Gastrocnemius medialis (tissue), 4 donors: ENCODE data around the gene OSBPL2. TPM values are rescaled to one million over a fixed set of nuclear protein-coding genes. Genes with fewer than 3 reads are reported as not detected.

Source experiments
- ATAC-seq, 2 donors: fragments of 150-250 bp; one replicate each; pipeline ENCODE4 v1.9.1; 2016
- DNase-seq, 2 donors: peaks; one replicate each; pipeline ENCODE4 v3.0.0-alpha.2; 2019
- H3K27ac ChIP-seq, 4 donors: fragments of 200-600 bp; sonication (generic); 1 replicate in 1 of 4; 2 replicates in 3 of 4; pipeline ENCODE4 v1.5.1; 2016 to 2018; ENCODE audit warnings: mild to moderate bottlenecking in 2 of 4, moderate library complexity in 1 of 4
- H3K27me3 ChIP-seq, 3 donors: fragments of 200-600 bp; sonication (generic) in 2 of 3; 1 replicate in 1 of 3; 2 replicates in 2 of 3; pipeline versions ENCODE4 v1.5.1 to v1.6.0; 2016 to 2019; ENCODE audit warnings: mild to moderate bottlenecking in 1 of 3, moderate library complexity in 1 of 3
- H3K36me3 ChIP-seq, 2 donors: fragments of 200-600 bp; sonication (generic) in 1 of 2; one replicate each; pipeline ENCODE4 v1.5.1; 2017 to 2018
- H3K4me1 ChIP-seq, 2 donors: fragments of 200-600 bp; sonication (generic) in 1 of 2; one replicate each; pipeline ENCODE4 v1.5.1; 2016 to 2017; ENCODE audit warnings: mild to moderate bottlenecking in 2 of 2
- H3K4me3 ChIP-seq, 4 donors: fragments of 200-600 bp; sonication (generic) in 3 of 4; 1 replicate in 1 of 4; 2 replicates in 3 of 4; pipeline ENCODE4 v1.5.1; 2016 to 2019; ENCODE audit warnings: mild to moderate bottlenecking in 2 of 4
- H3K9me3 ChIP-seq, 3 donors: fragments of 200-600 bp; sonication (generic) in 2 of 3; 1 replicate in 1 of 3; 2 replicates in 2 of 3; pipeline ENCODE4 v1.5.1; 2016 to 2019
- CTCF ChIP-seq, 5 experiments: fragments of 450-650 bp in 3 of 5; fragments of 200-600 bp in 2 of 5; sonication (generic) in 2 of 5; IDR thresholded peaks in 4 of 5; conservative IDR thresholded peaks in 1 of 5; 1 replicate in 4 of 5; 2 replicates in 1 of 5; pipeline ENCODE4 v1.5.1; 2016 to 2019; ENCODE audit warnings: antibody characterized with exemption in 5 of 5, mild to moderate bottlenecking in 3 of 5, moderate library complexity in 3 of 5
- POLR2A ChIP-seq, 2 donors: fragments of 450-650 bp; IDR thresholded peaks; one replicate each; pipeline ENCODE4 v1.6.1; 2017; ENCODE audit warnings: antibody characterized with exemption in 2 of 2, mild to moderate bottlenecking in 2 of 2, moderate library complexity in 2 of 2
- in situ Hi-C, 4 donors: fragments of 200-750 bp; cut with MboI; loops; one replicate each; pipeline versions ENCODE4 v1.15.0 to v1.8.0; 2017; ENCODE audit warnings: low sequenced_read_pairs in 4 of 4
- intact Hi-C: fragments of 100-400 bp; cut with DNase I; formaldehyde crosslinking; loops from one replicate; pipeline ENCODE4 v1.15.1; 2023; ENCODE audit warnings: low total_unique reads
- total RNA-seq, 4 donors: library from RNA; depleted of rRNA; stranded (reverse); fragments of >200 nt; gene quantifications; one replicate each; pipeline versions ENCODE4 v1.1.0 to v1.2.3, GENCODE V29; 2016

OSBPL2 gene
- total RNA-seq, 4 donors from 2014 or later = 15.8 to 26.4 (median 19.6) TPM

- Histone ChIP-seq H3K4me1 (peaks cover 51 to 54% of the 10 kb centered on the region in 2 donors), H3K36me3 (no peaks in the 10 kb centered on the region), H3K9me3 (no peaks in the 10 kb centered on the region), H3K27ac (peak overlapping the region; percentile 81 to 92 (median 88)), H3K27me3 (no peaks in the 10 kb centered on the region), H3K4me3 (no peak overlapping the region)
- intact Hi-C loops (no loop called here), in situ Hi-C loops (no loop called here)
- ATAC-seq (peak; percentile 86 to 90), DNase-seq (peak; percentile 88 to 95)
- TF ChIP-seq CTCF (IDR thresholded peaks at IDR 0.05 in 4 of 5, conservative IDR thresholded peaks at IDR 0.05 in 1 of 5) (no peak), POLR2A (IDR thresholded peaks at IDR 0.05) (peak in 1 of 2 donors; percentile 16)
These were observed 8.7 kb downstream of the OSBPL2 start for GRCh38 chr20:62246872-62247652.

GRCh38 chr20:62248890-62249560 lies 10.7 kb downstream of the OSBPL2 start:
- Histone ChIP-seq H3K4me3 (no peak overlapping the region), H3K27ac (peak overlapping the region in 2 of 4 donors; percentile 91 to 92), H3K27me3 (no peaks in the 10 kb centered on the region), H3K36me3 (no peaks in the 10 kb centered on the region), H3K9me3 (no peaks in the 10 kb centered on the region), H3K4me1 (peaks cover 44 to 50% of the 10 kb centered on the region in 2 donors)
- in situ Hi-C loops (no loop called here), intact Hi-C loops (no loop called here)
- TF ChIP-seq POLR2A (IDR thresholded peaks at IDR 0.05) (no peak), CTCF (IDR thresholded peaks at IDR 0.05 in 4 of 5, conservative IDR thresholded peaks at IDR 0.05 in 1 of 5) (no peak)
- ATAC-seq (no peak), DNase-seq (no peak)

GRCh38 chr20:62252342-62252966 lies 14.1 kb downstream of the OSBPL2 start:
- Histone ChIP-seq H3K9me3 (no peaks in the 10 kb centered on the region), H3K4me3 (no peak overlapping the region), H3K27me3 (no peaks in the 10 kb centered on the region), H3K36me3 (no peaks in the 10 kb centered on the region), H3K4me1 (peaks cover 10 to 20% of the 10 kb centered on the region in 2 donors), H3K27ac (no peak overlapping the region)
- in situ Hi-C loops (no loop called here), intact Hi-C loops (no loop called here)
- TF ChIP-seq POLR2A (IDR thresholded peaks at IDR 0.05) (no peak), CTCF (IDR thresholded peaks at IDR 0.05 in 4 of 5, conservative IDR thresholded peaks at IDR 0.05 in 1 of 5) (no peak)
- ATAC-seq (no peak), DNase-seq (no peak)

- DNase-seq (no peak), ATAC-seq (no peak)
- no peaks in the 10 kb centered on the region for H3K36me3 ChIP-seq
- no peak overlapping the region for H3K4me3 ChIP-seq
- intact Hi-C loops (no loop called here), in situ Hi-C loops (no loop called here)
- H3K9me3 ChIP-seq = no peaks in the 10 kb centered on the region
- TF ChIP-seq POLR2A (IDR thresholded peaks at IDR 0.05) = no peak
- no peak for TF ChIP-seq CTCF (IDR thresholded peaks at IDR 0.05 in 4 of 5, conservative IDR thresholded peaks at IDR 0.05 in 1 of 5)
- no peaks in the 10 kb centered on the region for H3K27me3 ChIP-seq
- H3K27ac ChIP-seq = no peak overlapping the region
- H3K4me1 ChIP-seq = peaks cover 13 to 28% of the 10 kb centered on the region in 2 donors
These were observed 15.1 kb downstream of the OSBPL2 start for GRCh38 chr20:62253398-62253797.
